Measurements from ENCODE around the gene MMP11. TPM values are rescaled to one million over a fixed set of nuclear protein-coding genes. Genes with fewer than 3 reads are reported as not detected.

The MMP11 gene
- total RNA-seq, 1 donor from 2014 or later = 0.53 TPM

DNA sequence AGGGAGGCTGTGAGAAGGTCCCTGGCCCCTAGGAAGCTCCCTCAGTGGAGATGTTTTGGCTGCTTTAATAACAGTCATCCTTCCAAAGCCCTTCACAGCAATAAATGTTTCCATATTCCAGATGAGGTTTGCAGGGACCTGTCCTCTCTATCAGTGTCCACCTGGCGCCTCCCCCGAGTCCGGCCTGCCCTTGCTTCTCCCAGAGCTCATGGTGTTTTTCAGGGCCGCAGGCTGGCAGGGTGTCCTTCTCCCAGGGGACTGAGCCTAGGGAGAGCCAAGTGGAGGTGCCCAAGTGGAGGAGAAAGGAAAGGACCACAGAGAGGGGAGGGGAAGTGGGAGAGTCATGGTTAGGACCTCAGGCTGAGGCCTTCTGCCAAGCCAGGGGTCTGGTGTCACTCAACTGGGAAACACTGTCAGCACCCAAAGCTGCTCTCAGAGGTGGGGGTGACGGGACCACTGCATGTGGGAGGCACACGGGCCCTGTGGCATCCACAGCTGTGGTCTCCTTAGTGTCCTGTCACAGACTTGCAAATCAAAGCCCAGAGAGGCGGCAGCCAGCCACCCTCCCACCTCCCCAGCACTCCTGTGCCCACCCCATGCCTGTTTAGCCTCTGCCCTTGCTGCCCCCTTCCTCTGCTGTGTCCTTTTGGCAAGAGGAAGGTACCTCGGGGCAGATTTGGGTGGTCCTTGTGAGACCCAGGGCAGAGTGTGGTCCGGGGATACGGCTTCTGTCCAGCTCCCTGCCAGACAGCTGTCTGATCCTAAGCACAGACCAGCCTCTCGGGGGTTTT, 59.8 kb downstream of the MMP11 start:
- FAIRE-seq (no peak), DNase-seq (ENCODE audit: low read depth) (no peak)
- Histone ChIP-seq H3K36me3 (ENCODE audit: control insufficient read depth, insufficient read depth, low read length) (peaks cover 27% of the 10 kb centered on the region), H3K27me3 (ENCODE audit: control insufficient read depth, insufficient read depth, low read length) (no peaks in the 10 kb centered on the region), H3K4me3 (ENCODE audit: low read depth, low read length) (no peak overlapping the region)
- TF ChIP-seq, protein P1, sequence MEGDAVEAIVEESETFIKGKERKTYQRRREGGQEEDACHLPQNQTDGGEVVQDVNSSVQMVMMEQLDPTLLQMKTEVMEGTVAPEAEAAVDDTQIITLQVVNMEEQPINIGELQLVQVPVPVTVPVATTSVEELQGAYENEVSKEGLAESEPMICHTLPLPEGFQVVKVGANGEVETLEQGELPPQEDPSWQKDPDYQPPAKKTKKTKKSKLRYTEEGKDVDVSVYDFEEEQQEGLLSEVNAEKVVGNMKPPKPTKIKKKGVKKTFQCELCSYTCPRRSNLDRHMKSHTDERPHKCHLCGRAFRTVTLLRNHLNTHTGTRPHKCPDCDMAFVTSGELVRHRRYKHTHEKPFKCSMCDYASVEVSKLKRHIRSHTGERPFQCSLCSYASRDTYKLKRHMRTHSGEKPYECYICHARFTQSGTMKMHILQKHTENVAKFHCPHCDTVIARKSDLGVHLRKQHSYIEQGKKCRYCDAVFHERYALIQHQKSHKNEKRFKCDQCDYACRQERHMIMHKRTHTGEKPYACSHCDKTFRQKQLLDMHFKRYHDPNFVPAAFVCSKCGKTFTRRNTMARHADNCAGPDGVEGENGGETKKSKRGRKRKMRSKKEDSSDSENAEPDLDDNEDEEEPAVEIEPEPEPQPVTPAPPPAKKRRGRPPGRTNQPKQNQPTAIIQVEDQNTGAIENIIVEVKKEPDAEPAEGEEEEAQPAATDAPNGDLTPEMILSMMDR (IDR thresholded peaks at IDR 0.05; ENCODE audit: insufficient read depth, low read length, severe bottlenecking) = no peak

DNA sequence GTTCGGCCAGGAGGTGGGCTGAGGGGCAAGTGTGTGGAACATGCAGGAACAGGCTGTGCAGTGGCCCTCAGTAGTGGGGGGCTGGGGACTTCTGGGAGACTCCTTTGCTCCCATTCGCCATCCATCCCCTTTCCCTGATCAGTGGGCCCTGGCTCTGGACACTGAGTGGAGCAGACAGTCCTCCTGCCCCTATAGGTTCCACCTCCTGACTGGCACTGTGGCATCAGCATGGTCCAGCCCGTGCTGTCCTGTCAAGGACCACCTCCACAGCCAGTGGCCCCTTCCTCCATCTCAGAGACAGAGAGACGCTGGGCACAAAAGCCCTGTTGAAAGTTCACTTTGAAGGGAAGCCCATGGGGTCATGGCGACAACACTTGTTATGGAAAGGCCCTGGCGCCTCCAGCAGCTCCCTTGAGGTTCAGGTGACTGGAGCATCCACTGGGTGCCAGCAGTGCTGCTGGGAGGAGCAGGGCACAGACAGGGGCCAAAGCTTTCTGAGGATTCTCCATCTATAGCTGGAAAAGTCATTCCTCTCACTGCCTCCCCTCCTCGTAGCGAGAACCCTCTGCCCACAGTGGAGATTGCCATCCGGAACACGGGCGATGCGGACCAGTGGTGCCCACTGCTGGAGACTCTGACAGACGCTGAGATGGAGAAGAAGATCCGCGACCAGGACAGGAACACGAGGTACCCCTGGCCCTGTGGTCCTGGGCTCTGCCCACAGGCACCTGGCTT, 60.5 kb downstream of the MMP11 start:
- Histone ChIP-seq H3K27me3 (ENCODE audit: control insufficient read depth, insufficient read depth, low read length) (no peaks in the 10 kb centered on the region), H3K36me3 (ENCODE audit: control insufficient read depth, insufficient read depth, low read length) (peaks cover 23% of the 10 kb centered on the region), H3K4me3 (ENCODE audit: low read depth, low read length) (no peak overlapping the region)
- TF ChIP-seq, protein P1 (IDR thresholded peaks at IDR 0.05; ENCODE audit: insufficient read depth, low read length, severe bottlenecking) = no peak
- DNase-seq (ENCODE audit: low read depth) = no peak
- no peak for FAIRE-seq

Other genes with a start within 250 kb of the MMP11 start
- not detected in 2 replicates for gene IGLL1, start 192.6 kb upstream of the MMP11 start, total RNA-seq
- gene DRICH1, start 140.5 kb upstream of the MMP11 start, total RNA-seq = 0.38 TPM in 1 of 2 replicates, not detected in the other
- not detected in 2 replicates for gene RGL4, start 81.8 kb upstream of the MMP11 start, total RNA-seq
- 1.3 TPM in 2 replicates for gene ZNF70, start 21.7 kb upstream of the MMP11 start, total RNA-seq
- gene VPREB3, start 18.4 kb upstream of the MMP11 start, total RNA-seq = not detected in 2 replicates
- gene C22orf15, start 9.9 kb upstream of the MMP11 start, total RNA-seq = not detected in 2 replicates
- 4.5 and 11.5 TPM in 2 replicates for gene CHCHD10, start 4.9 kb upstream of the MMP11 start, total RNA-seq
- gene SMARCB1, start 14.1 kb downstream of the MMP11 start, total RNA-seq = 19.5 and 21.5 TPM in 2 replicates
- 0.26 TPM in 2 replicates for gene DERL3, start 66.2 kb downstream of the MMP11 start, total RNA-seq
- 6.8 and 8.2 TPM in 2 replicates for gene SLC2A11, start 85.0 kb downstream of the MMP11 start, total RNA-seq
- 252 and 448 TPM in 2 replicates for gene MIF, start 121.5 kb downstream of the MMP11 start, total RNA-seq
- gene GSTT2B, start 188.3 kb downstream of the MMP11 start, total RNA-seq = 0.79 and 0.90 TPM in 2 replicates
- gene DDTL, start 194.0 kb downstream of the MMP11 start, total RNA-seq = under 0.01 and 1.2 TPM in 2 replicates
- 41.1 and 59.9 TPM in 2 replicates for gene DDT, start 201.6 kb downstream of the MMP11 start, total RNA-seq
- not detected in 2 replicates for gene GSTT2, start 207.3 kb downstream of the MMP11 start, total RNA-seq
- gene GSTT4, start 232.6 kb downstream of the MMP11 start, total RNA-seq = not detected in 2 replicates
- gene CABIN1, start 238.5 kb downstream of the MMP11 start, total RNA-seq = 15.8 and 26.5 TPM in 2 replicates

All from bronchial epithelial cell (primary cell).